ENCODE measurements around the gene NEU3. TPM values are rescaled to one million over a fixed set of nuclear protein-coding genes. Genes with fewer than 3 reads are reported as not detected.
"Not testable (repeated sequence)": the region's sequence is repeated elsewhere in the genome, so short reads cannot be mapped to it uniquely, and the experiment has no call there.

The NEU3 gene
- total RNA-seq, 3 donors from 2014 or later: 6.0 to 8.5 (median 6.7) TPM

DNA sequence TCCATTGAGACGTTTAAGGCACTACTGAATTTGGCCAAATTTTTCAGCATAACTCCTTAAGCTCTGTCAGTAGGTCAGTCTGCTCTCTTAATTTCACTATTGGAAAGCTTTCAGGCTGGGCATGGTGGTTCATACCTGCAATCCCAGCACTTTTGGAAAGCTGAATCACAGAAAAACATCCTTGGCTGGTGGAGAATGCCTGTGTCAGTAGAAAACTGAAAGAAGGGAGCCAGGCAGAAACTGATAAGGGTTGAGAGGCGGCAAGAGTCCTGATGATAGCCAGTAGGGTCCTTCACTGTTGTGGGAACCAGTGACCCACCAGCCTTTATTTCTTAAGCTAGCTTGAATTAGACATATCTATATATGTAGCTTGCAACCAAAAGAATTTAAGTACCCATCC, 22.6 kb downstream of the NEU3 start:
- Histone ChIP-seq H3K9me3 (no peaks in the 10 kb centered on the region), H3K4me3 (no peak overlapping the region), H3K36me3 (ENCODE audit: low read depth) (no peaks in the 10 kb centered on the region), H3K4me1 (ENCODE audit: low read depth) (no peaks in the 10 kb centered on the region)
- ATAC-seq (no peak), DNase-seq (no peak)
- intact Hi-C loops (cut with DNase I, micrococcal nuclease): no loop called here
- TF ChIP-seq CTCF (IDR thresholded peaks at IDR 0.05): no peak

- Histone ChIP-seq H3K4me3 (no peak overlapping the region), H3K36me3 (ENCODE audit: low read depth) (no peaks in the 10 kb centered on the region), H3K4me1 (ENCODE audit: low read depth) (no peaks in the 10 kb centered on the region), H3K9me3 (no peaks in the 10 kb centered on the region)
- DNase-seq: no peak
- TF ChIP-seq CTCF (IDR thresholded peaks at IDR 0.05): no peak
- intact Hi-C loops (cut with DNase I, micrococcal nuclease): no loop called here
- ATAC-seq: no peak
Observed at GRCh38 chr11:75011872-75012271, 23.1 kb downstream of the NEU3 start.

GRCh38 chr11:75013051-75013450, 24.3 kb downstream of the NEU3 start:
- no peak for ATAC-seq
- H3K4me3 ChIP-seq: no peak overlapping the region
- intact Hi-C loops (cut with DNase I, micrococcal nuclease): no loop called here
- H3K36me3 ChIP-seq (ENCODE audit: low read depth): no peaks in the 10 kb centered on the region
- DNase-seq: no peak
- no peaks in the 10 kb centered on the region for H3K4me1 ChIP-seq (ENCODE audit: low read depth)
- no peak for TF ChIP-seq CTCF (IDR thresholded peaks at IDR 0.05)
- no peaks in the 10 kb centered on the region for H3K9me3 ChIP-seq

- H3K4me1 ChIP-seq (ENCODE audit: low read depth): no peaks in the 10 kb centered on the region
- no peaks in the 10 kb centered on the region for H3K36me3 ChIP-seq (ENCODE audit: low read depth)
- no peak overlapping the region for H3K4me3 ChIP-seq
- no peak for TF ChIP-seq CTCF (IDR thresholded peaks at IDR 0.05)
- intact Hi-C loops (cut with DNase I, micrococcal nuclease): no loop called here
- ATAC-seq: no peak
- H3K9me3 ChIP-seq: no peaks in the 10 kb centered on the region
- DNase-seq: no peak
Observed at GRCh38 chr11:75014129-75014528, 25.4 kb downstream of the NEU3 start.

DNA sequence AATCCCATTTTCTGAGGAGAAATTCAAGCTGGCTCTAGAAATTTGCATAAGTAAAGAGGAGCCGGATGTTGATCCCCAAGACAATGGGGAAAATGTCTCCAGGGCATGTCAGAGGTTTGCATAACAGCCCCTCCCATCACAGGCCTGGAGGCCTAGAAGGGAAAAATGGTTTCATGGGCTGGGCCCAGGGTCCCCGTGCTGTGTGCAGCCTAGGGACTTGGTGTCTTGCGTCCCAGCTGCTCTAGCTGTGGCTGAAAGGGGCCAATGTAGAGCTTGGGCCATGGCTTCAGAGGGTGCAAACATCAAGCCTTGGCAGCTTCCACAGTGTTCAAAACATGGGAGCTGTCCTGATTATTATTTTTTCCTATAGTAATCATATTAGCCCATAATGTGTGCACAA, 30.5 kb downstream of the NEU3 start:
- ATAC-seq; H3K36me3 ChIP-seq (ENCODE audit: low read depth): not testable (repeated sequence)

GRCh38 chr11:75020328-75020727, 31.6 kb downstream of the NEU3 start:
- not testable (repeated sequence) for ATAC-seq; H3K36me3 ChIP-seq (ENCODE audit: low read depth); H3K4me1 ChIP-seq (ENCODE audit: low read depth); DNase-seq; H3K9me3 ChIP-seq; H3K4me3 ChIP-seq
- intact Hi-C loops (cut with DNase I, micrococcal nuclease): loop anchor here in 1 of 2 donors (5.0 kb wide), 1 partner anchor 232 kb away; no protein-coding TSS in a partner anchor

More for the DNA sequence above, 30.5 kb downstream of the NEU3 start:
- intact Hi-C loops (cut with DNase I, micrococcal nuclease); H3K4me3 ChIP-seq; H3K4me1 ChIP-seq (ENCODE audit: low read depth); H3K9me3 ChIP-seq; DNase-seq: not testable (repeated sequence)

- TF ChIP-seq CTCF (IDR thresholded peaks at IDR 0.05): no peak
- H3K4me3 ChIP-seq: no peak overlapping the region
- H3K36me3 ChIP-seq (ENCODE audit: low read depth): no peaks in the 10 kb centered on the region
- intact Hi-C loops (cut with DNase I, micrococcal nuclease): loop anchor here in 1 of 2 donors (5.0 kb wide), 1 partner anchor 230 kb away; no protein-coding TSS in a partner anchor
- DNase-seq: no peak
- no peaks in the 10 kb centered on the region for H3K4me1 ChIP-seq (ENCODE audit: low read depth)
- H3K9me3 ChIP-seq: no peaks in the 10 kb centered on the region
- ATAC-seq: no peak
Observed at GRCh38 chr11:75022296-75022695, 33.6 kb downstream of the NEU3 start.

All from mucosa of descending colon (tissue), 3 donors.